IMR-90 (cell line): ENCODE measurements around the gene KMT2A. TPM values are rescaled to one million over a fixed set of nuclear protein-coding genes. Genes with fewer than 3 reads are reported as not detected.
A peak's percentile ranks its signal among the peaks of the same experiment; 100 is the strongest.

Experiments
- ATAC-seq: fragments of 200-7000 bp; cut with Tn5 transposase; 2 replicates; pipeline ENCODE4 v1.9.1; 2020; ENCODE audit warnings: low read depth, mild to moderate bottlenecking, moderate library complexity
- BruUV-seq: library from RNA; stranded (reverse); fragments of 400-500 nt; replicated peaks from 2 replicates; lab custom pipeline; 2021; lab: Mats Ljungman, UMichigan
- CTCF ChIA-PET: fragments of 300-600 bp; formaldehyde crosslinking; extraction: SDS; loops from one replicate; lab custom pipeline; 2021; ENCODE audit warnings: antibody characterized with exemption; lab: Yijun Ruan, JAX
- POLR2A ChIA-PET: fragments of 300-600 bp; sonication (Branson Sonifier 250); formaldehyde crosslinking; loops from one replicate; lab custom pipeline; 2022; ENCODE audit warnings: antibody characterized with exemption; ENCODE audit not compliant: unreplicated experiment; lab: Charles Lee
- DNase-seq: peaks from one replicate; pipeline ENCODE4 v3.0.0; 2013
- H2AFZ ChIP-seq: replicated peaks from 2 replicates; pipeline ENCODE3; 2013; ENCODE audit warnings: low read length, mild to moderate bottlenecking; ENCODE audit not compliant: poor library complexity
- H2AK5ac ChIP-seq: 2 replicates; pipeline ENCODE4 v1.6.1; 2013; ENCODE audit warnings: low read depth, low read length, inconsistent platforms
- H2AK9ac ChIP-seq: replicated peaks from 2 replicates; pipeline ENCODE3; 2013; ENCODE audit warnings: mild to moderate bottlenecking, low read depth, low read length, moderate library complexity; ENCODE audit not compliant: poor library complexity
- H2BK120ac ChIP-seq: 2 replicates; pipeline ENCODE4 v1.6.1; 2013; ENCODE audit warnings: low read depth, low read length, inconsistent platforms
- H2BK15ac ChIP-seq: 3 replicates; pipeline ENCODE4 v1.6.1; 2013; ENCODE audit warnings: low read depth, low read length, inconsistent platforms
- H2BK20ac ChIP-seq: 2 replicates; pipeline ENCODE4 v1.6.1; 2013; ENCODE audit warnings: low read depth, mild to moderate bottlenecking, inconsistent platforms, low read length, moderate library complexity
- H2BK5ac ChIP-seq: 2 replicates; pipeline ENCODE4 v1.6.1; 2013; ENCODE audit warnings: mild to moderate bottlenecking, low read depth, low read length, inconsistent platforms; ENCODE audit not compliant: poor library complexity, severe bottlenecking
- H3K14ac ChIP-seq: replicated peaks from 2 replicates; pipeline ENCODE4 v1.6.1; 2013; ENCODE audit warnings: low read depth, low read length, inconsistent platforms
- H3K18ac ChIP-seq: 2 replicates; pipeline ENCODE4 v1.6.1; 2013; ENCODE audit warnings: low read depth, low read length, control low read depth
- H3K23ac ChIP-seq: 2 replicates; pipeline ENCODE4 v1.6.1; 2013; ENCODE audit warnings: low read depth, low read length, inconsistent platforms
- H3K27ac ChIP-seq: 2 replicates; pipeline ENCODE4 v1.5.1; 2013; ENCODE audit warnings: mild to moderate bottlenecking, control low read depth, low read length; ENCODE audit not compliant: insufficient read depth
- H3K27me3 ChIP-seq: 2 replicates; pipeline ENCODE4 v1.6.1; 2013; ENCODE audit warnings: low read length; ENCODE audit not compliant: control insufficient read depth, insufficient read depth
- H3K36me3 ChIP-seq: 2 replicates; pipeline ENCODE4 v1.6.1; 2013; ENCODE audit warnings: low read length, mixed read lengths; ENCODE audit not compliant: control insufficient read depth, insufficient read depth
- H3K4ac ChIP-seq: 2 replicates; pipeline ENCODE4 v1.6.1; 2013; ENCODE audit warnings: low read depth, low read length, inconsistent platforms
- H3K4me1 ChIP-seq: 2 replicates; pipeline ENCODE4 v1.6.1; 2013; ENCODE audit warnings: low read length, mixed read lengths; ENCODE audit not compliant: control insufficient read depth, insufficient read depth
- H3K4me2 ChIP-seq: 2 replicates; pipeline ENCODE4 v1.6.1; 2013; ENCODE audit warnings: low read depth, mild to moderate bottlenecking, control low read depth, low read length, moderate library complexity
- H3K4me3 ChIP-seq: 2 replicates; pipeline ENCODE4 v1.5.1; 2013; ENCODE audit warnings: low read depth, mild to moderate bottlenecking, control low read depth, low read length, moderate library complexity; ENCODE audit not compliant: insufficient read depth
- H3K56ac ChIP-seq: 2 replicates; pipeline ENCODE4 v1.6.1; 2013; ENCODE audit warnings: low read length, inconsistent platforms; ENCODE audit not compliant: insufficient read depth; ENCODE audit errors: extremely low read depth
- H3K79me1 ChIP-seq, 2 experiments: 2 replicates each; pipeline ENCODE4 v1.6.1; 2013; ENCODE audit warnings: low read length in 2 of 2, inconsistent platforms in 1 of 2, low read depth in 1 of 2
- H3K9ac ChIP-seq: 2 replicates; pipeline ENCODE4 v1.6.1; 2013; ENCODE audit warnings: low read depth, low read length, control low read depth
- H3K9me1 ChIP-seq: 2 replicates; pipeline ENCODE4 v1.6.1; 2013; ENCODE audit warnings: low read length, inconsistent platforms; ENCODE audit not compliant: insufficient read depth
- H3K9me3 ChIP-seq: 2 replicates; pipeline ENCODE4 v1.6.1; 2013; ENCODE audit warnings: low read length; ENCODE audit not compliant: control insufficient read depth, insufficient read depth
- H4K20me1 ChIP-seq: 2 replicates; pipeline ENCODE4 v1.6.1; 2013; ENCODE audit warnings: low read length, inconsistent platforms; ENCODE audit not compliant: insufficient read depth
- H4K5ac ChIP-seq: 2 replicates; pipeline ENCODE4 v1.6.1; 2013; ENCODE audit warnings: mild to moderate bottlenecking, low read depth, low read length, control low read depth
- H4K8ac ChIP-seq, 2 experiments: 2 replicates each; pipeline ENCODE4 v1.6.1; 2013; ENCODE audit warnings: low read depth in 2 of 2, low read length in 2 of 2, control low read depth in 1 of 2, inconsistent platforms in 1 of 2
- H4K91ac ChIP-seq: 2 replicates; pipeline ENCODE4 v1.6.1; 2013; ENCODE audit warnings: low read depth, low read length, inconsistent platforms; ENCODE audit not compliant: insufficient read depth
- BHLHE40 ChIP-seq: fragments of 150-350 bp; IDR thresholded peaks from 2 replicates; pipeline ENCODE4 v1.6.1; 2016; ENCODE audit warnings: mild to moderate bottlenecking, low read depth, low read length
- NFE2L2 ChIP-seq: fragments of 150-350 bp; IDR thresholded peaks from 2 replicates; pipeline ENCODE4 v1.6.1; 2016; ENCODE audit warnings: low read depth, mild to moderate bottlenecking, low read length
- POLR2A ChIP-seq: IDR thresholded peaks from 2 replicates; pipeline ENCODE4 v1.6.1; 2012; ENCODE audit warnings: mild to moderate bottlenecking, low read depth, low read length
- RAD21 ChIP-seq: IDR thresholded peaks from 2 replicates; pipeline ENCODE4 v1.6.1; 2012; ENCODE audit warnings: low read length, improper control_type of control experiment
- RFX5 ChIP-seq: IDR thresholded peaks from 2 replicates; pipeline ENCODE4 v1.8.0; 2012; ENCODE audit warnings: low read depth, mild to moderate bottlenecking, low read length, moderate library complexity
- WGBS, 2 experiments: methylation state at CpG; one replicate each; pipeline versions ENCODE4 v1.1.5 to v1.1.7; 2013; ENCODE audit warnings: missing lambda C conversion rate in 2 of 2; ENCODE audit not compliant: insufficient read length in 1 of 2; ENCODE audit errors: extremely low coverage in 2 of 2; 5-methylcytosine and 5-hydroxymethylcytosine counted together
- dilution Hi-C: fragments of 300-500 bp; cut with HindIII; formaldehyde crosslinking; loops from one replicate; pipeline ENCODE4 v1.14.3; 2018; ENCODE audit warnings: low sequenced_read_pairs; ENCODE audit not compliant: unreplicated experiment
- in situ Hi-C: fragments of 300-500 bp; cut with MboI; formaldehyde crosslinking; loops from 3 replicates; pipeline ENCODE4 v1.14.3; 2019; ENCODE audit warnings: low sequenced_read_pairs, inconsistent platforms, mixed read lengths
- intact Hi-C: fragments of 100-400 bp; cut with micrococcal nuclease; formaldehyde crosslinking; loops from 2 replicates; pipeline ENCODE4 v1.10.0; 2022
- polyA plus RNA-seq, 3 experiments: library from polyadenylated mRNA; depleted of rRNA; stranded (reverse); fragments of >200 nt; gene quantifications; 2 replicates each; pipeline ENCODE4 v1.2.3, GENCODE V29; 2012; ENCODE audit warnings: low replicate concordance in 1 of 3
- total RNA-seq: library from RNA; depleted of rRNA; stranded (reverse); fragments of >200 nt; gene quantifications from 2 replicates; pipeline ENCODE4 v1.2.3, GENCODE V29; 2012

Gene KMT2A
- total and polyA plus RNA-seq, 2 of the 4 experiments (the other 2 are of a cell fraction), result 18.2 to 21.1 TPM

- Histone ChIP-seq H4K20me1 (peaks cover 17% of the 10 kb centered on the region), H4K5ac (no peak overlapping the region), H3K23ac (no peak overlapping the region), H2AK5ac (no peak overlapping the region), H3K14ac (no peak overlapping the region), H3K4ac (no peak overlapping the region), H4K8ac (no peak overlapping the region), H3K18ac (no peak overlapping the region), H3K79me1 (peaks cover 3 to 18% of the 10 kb centered on the region in 2 experiments; a peak in 2 of 4 replicates), H3K4me3 (no peak overlapping the region), H2AK9ac (no peak overlapping the region), H2AFZ (no peak overlapping the region), H3K9me3 (no peaks in the 10 kb centered on the region), H2BK5ac (no peak overlapping the region), H3K4me2 (no peak overlapping the region), H3K27ac (no peak overlapping the region), H3K9ac (no peak overlapping the region), H3K27me3 (no peaks in the 10 kb centered on the region), H3K56ac (no peak overlapping the region), H4K91ac (no peak overlapping the region), H3K9me1 (peaks cover 5% of the 10 kb centered on the region; the same call in 1 of the 2 replicates), H2BK20ac (no peak overlapping the region), H2BK15ac (no peak overlapping the region), H3K4me1 (peaks cover 4% of the 10 kb centered on the region), H3K36me3 (peaks cover 18% of the 10 kb centered on the region), H2BK120ac (no peak overlapping the region)
- intact Hi-C loops, result no loop called here
- TF ChIP-seq RAD21, result no peak
- TF ChIP-seq RFX5, result no peak
- TF ChIP-seq BHLHE40, result no peak
- no peak for TF ChIP-seq POLR2A
- no peak for TF ChIP-seq NFE2L2
- WGBS, 2 experiments, result no CpG with 5 or more reads among the region's 3 CpGs
- in situ Hi-C loops, result no loop called here
- ChIA-PET CTCF (interaction anchor here (0.5 to 0.6 kb wide), 2 partner anchors 17 to 993 kb away, joined by 4 read pairs; no protein-coding TSS in a partner anchor), POLR2A (no interaction called here)
- dilution Hi-C loops, result no loop called here
- BruUV-seq, result no TSS peak
- DNase-seq, result peak; percentile 26
- ATAC-seq, result no peak
These were observed 37.3 kb upstream of the KMT2A start for GRCh38 chr11:118398791-118399559.
